ENCODE data around the gene GPR82. TPM values are rescaled to one million over a fixed set of nuclear protein-coding genes. Genes with fewer than 3 reads are reported as not detected.

The GPR82 gene
- total and polyA plus RNA-seq, 10 of the 15 experiments (the other 5 are each of a cell fraction or from before 2014, with no cell fraction given): 0.23 to 1.7 (median 0.56) TPM

- WGBS (ENCODE audit: insufficient coverage, insufficient replicate concordance, low lambda C conversion rate, missing lambda C conversion rate): 31% methylated on average over 1 of the region's 1 CpG
- H3K27me3 ChIP-seq (replicated peaks in 1 of 2; ENCODE audit: control insufficient read depth in 2 of 2, insufficient read depth in 2 of 2, low read length in 1 of 2): no peaks in the 10 kb centered on the region
- in situ Hi-C loops (cut with MboI): no loop called here
- H3K4me3 ChIP-seq: no peak overlapping the region
- FAIRE-seq: no peak
- POLR2A ChIA-PET: interaction anchor here (0.6 kb wide), 1 partner anchor 8 kb away, joined by 3 read pairs; no protein-coding TSS in a partner anchor
- no TSS peak for BruUV-seq (replicated peaks)
- H3K4me2 ChIP-seq (ENCODE audit: control insufficient read depth, insufficient read depth): no peak overlapping the region
- no peaks in the 10 kb centered on the region for H3K79me2 ChIP-seq (ENCODE audit: control insufficient read depth, insufficient read depth, low read length)
- H2AFZ ChIP-seq (ENCODE audit: control insufficient read depth, low read depth, low read length): no peak overlapping the region
- RAD21 ChIA-PET (ENCODE audit: unreplicated experiment): interaction anchor here (1.2 kb wide), 1 partner anchor 19 kb away, joined by 3 read pairs; no protein-coding TSS in a partner anchor
- SMC1A ChIA-PET (ENCODE audit: uncharacterized antibody, unreplicated experiment): interaction anchor here (1.1 to 1.3 kb wide), 4 partner anchors 9 to 48 kb away, joined by 3 to 5 read pairs (median 4); no protein-coding TSS in a partner anchor
- intact Hi-C loops (cut with micrococcal nuclease; ENCODE audit: unreplicated experiment): loop anchor here (2.0 kb wide), 1 partner anchor 1780 kb away; no protein-coding TSS in a partner anchor
- CTCF ChIA-PET: interaction anchor here (0.7 to 4.0 kb wide), 4 partner anchors 11 to 20 kb away, joined by 3 to 15 read pairs (median 3); no protein-coding TSS in a partner anchor
- H3K4me1 ChIP-seq (ENCODE audit: control insufficient read depth, insufficient read depth, low read length): no peaks in the 10 kb centered on the region
- H3K9me3 ChIP-seq (replicated peaks; ENCODE audit: control insufficient read depth, insufficient read depth, low read length): no peaks in the 10 kb centered on the region
- no peak for DNase-seq (ENCODE audit: low read depth, low spot score)
- H4K20me1 ChIP-seq (ENCODE audit: control insufficient read depth, insufficient read depth): no peaks in the 10 kb centered on the region
- H3K27ac ChIP-seq (ENCODE audit: control insufficient read depth, insufficient read depth): no peak overlapping the region
- no peak overlapping the region for H3K9ac ChIP-seq (ENCODE audit: control insufficient read depth, insufficient read depth, low read length)
- no peaks in the 10 kb centered on the region for H3K36me3 ChIP-seq (ENCODE audit: control insufficient read depth in 2 of 2, insufficient read depth in 2 of 2, low read length in 1 of 2)
- no peak for ATAC-seq
- no peak for TF ChIP-seq ZNF622 (IDR thresholded peaks at IDR 0.05)
- TF ChIP-seq YBX1 (IDR thresholded peaks at IDR 0.05): no peak
- no peak for TF ChIP-seq ZNF687 (IDR thresholded peaks at IDR 0.05)
- no peak for TF ChIP-seq ELK1 (IDR thresholded peaks at IDR 0.05; ENCODE audit: low read depth, low read length)
- no peak for TF ChIP-seq CUX1 (IDR thresholded peaks at IDR 0.05; ENCODE audit: insufficient replicate concordance, low read depth, low read length)
- no peak for TF ChIP-seq POU2F2 (IDR thresholded peaks at IDR 0.05; ENCODE audit: borderline replicate concordance, low read depth, low read length)
- TF ChIP-seq NR2C1 (IDR thresholded peaks at IDR 0.05): no peak
- TF ChIP-seq PML (IDR thresholded peaks at IDR 0.05; ENCODE audit: low read length): no peak
- TF ChIP-seq FOXK2 (IDR thresholded peaks at IDR 0.05): no peak
- TF ChIP-seq HDGF (IDR thresholded peaks at IDR 0.05): no peak
- no peak for TF ChIP-seq HDAC6 (IDR thresholded peaks at IDR 0.05; ENCODE audit: unreplicated experiment)
- TF ChIP-seq RCOR1 (conservative IDR thresholded peaks at IDR 0.05; ENCODE audit: low read depth, low read length): no peak
- no peak for TF ChIP-seq RB1 (IDR thresholded peaks at IDR 0.05; ENCODE audit: borderline replicate concordance)
Observed at GRCh38 chrX:41779030-41779564, 55.1 kb downstream of the GPR82 start.

All from GM12878 (cell line).